ENCODE data around the gene KLF6. TPM values are rescaled to one million over a fixed set of nuclear protein-coding genes. Genes with fewer than 3 reads are reported as not detected.

Gene KLF6
- total RNA-seq, 1 donor from 2014 or later = 242 TPM

GRCh38 chr10:3786295-3787015 is 1.4 kb upstream of the KLF6 start:
- Histone ChIP-seq H3K27me3 (ENCODE audit: low read depth) (no peaks in the 10 kb centered on the region), H3K27ac (peak overlapping the region; percentile 100), H3K9me3 (peaks cover 8% of the 10 kb centered on the region), H3K4me3 (peak overlapping the region; percentile 90), H3K36me3 (peaks cover 8% of the 10 kb centered on the region), H3K4me1 (peaks cover 8% of the 10 kb centered on the region)
- TF ChIP-seq CTCF (IDR thresholded peaks at IDR 0.05) = no peak
- intact Hi-C loops (cut with DNase I) = no loop called here
- peak; percentile 51 for DNase-seq
- peak in 1 of 2 donors; percentile 13 for ATAC-seq

DNA sequence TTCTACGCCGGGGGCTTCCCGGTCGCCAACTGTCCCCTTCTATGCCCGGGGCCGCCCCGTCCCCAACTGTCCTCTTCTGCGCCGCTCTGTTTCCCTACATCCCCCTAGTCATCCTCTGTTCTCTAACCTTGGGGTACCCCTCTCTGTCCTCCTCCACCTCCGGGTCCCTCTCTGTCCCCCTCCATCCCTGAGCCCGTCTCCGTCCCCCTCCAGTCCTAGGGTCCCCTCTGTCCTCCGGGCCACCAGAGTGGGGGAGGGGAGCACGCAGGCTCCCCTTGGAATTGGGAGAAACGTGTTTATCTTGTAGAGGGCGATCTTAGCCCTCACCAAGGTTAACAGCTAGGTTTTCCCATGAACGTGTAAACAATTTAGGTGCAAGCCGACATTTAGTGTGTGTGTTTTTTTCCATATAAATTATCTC is 852 bp upstream of the KLF6 start:
- peak overlapping the region; percentile 100 for H3K27ac ChIP-seq
- H3K4me1 ChIP-seq = peaks cover 14% of the 10 kb centered on the region
- TF ChIP-seq CTCF (IDR thresholded peaks at IDR 0.05) = no peak
- H3K27me3 ChIP-seq (ENCODE audit: low read depth) = no peaks in the 10 kb centered on the region
- peaks cover 14% of the 10 kb centered on the region for H3K36me3 ChIP-seq
- DNase-seq (no peak), ATAC-seq (peak in 1 of 2 donors; percentile 2)
- intact Hi-C loops (cut with DNase I) = no loop called here
- H3K9me3 ChIP-seq = peaks cover 8% of the 10 kb centered on the region
- peak overlapping the region; percentile 90 for H3K4me3 ChIP-seq

DNA sequence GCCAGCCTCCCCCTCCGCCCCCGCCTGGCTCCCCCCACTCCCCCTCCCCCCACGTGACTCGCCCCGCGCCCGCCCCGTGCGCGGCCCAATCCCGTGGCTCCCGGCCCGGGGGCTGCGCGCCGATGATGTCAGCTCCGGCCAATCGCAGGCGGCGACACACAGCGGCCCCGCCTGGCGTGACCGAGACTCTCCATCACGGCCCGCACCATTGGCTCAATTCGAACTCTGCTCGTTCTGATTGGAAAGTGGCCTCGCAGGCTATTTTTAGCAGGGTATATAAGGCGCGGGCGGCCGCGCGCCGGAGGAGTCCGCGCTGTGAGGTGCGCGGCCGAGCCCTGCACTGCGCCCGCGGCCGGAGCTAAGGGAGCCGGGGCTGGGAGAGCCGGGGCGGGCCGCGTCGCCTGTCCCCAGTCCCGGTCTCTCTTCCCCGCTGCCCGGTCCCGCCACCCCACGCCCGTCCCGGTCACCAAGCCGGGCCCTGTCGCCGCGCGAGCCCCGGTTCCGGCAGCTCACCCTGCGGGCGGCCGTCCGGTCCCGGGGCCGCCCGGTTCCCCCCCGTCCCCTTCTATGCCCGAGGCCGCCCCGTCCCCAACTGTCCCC is 342 bp upstream of the KLF6 start:
- Histone ChIP-seq H3K4me3 (peak overlapping the region; percentile 90), H3K4me1 (peaks cover 19% of the 10 kb centered on the region), H3K9me3 (peaks cover 8% of the 10 kb centered on the region), H3K36me3 (peaks cover 19% of the 10 kb centered on the region), H3K27me3 (ENCODE audit: low read depth) (no peaks in the 10 kb centered on the region), H3K27ac (peak overlapping the region; percentile 100)
- ATAC-seq = peak; percentile 80 to 93
- intact Hi-C loops (cut with DNase I) = no loop called here
- DNase-seq = peak; percentile 99
- TF ChIP-seq CTCF (IDR thresholded peaks at IDR 0.05) = no peak

DNA sequence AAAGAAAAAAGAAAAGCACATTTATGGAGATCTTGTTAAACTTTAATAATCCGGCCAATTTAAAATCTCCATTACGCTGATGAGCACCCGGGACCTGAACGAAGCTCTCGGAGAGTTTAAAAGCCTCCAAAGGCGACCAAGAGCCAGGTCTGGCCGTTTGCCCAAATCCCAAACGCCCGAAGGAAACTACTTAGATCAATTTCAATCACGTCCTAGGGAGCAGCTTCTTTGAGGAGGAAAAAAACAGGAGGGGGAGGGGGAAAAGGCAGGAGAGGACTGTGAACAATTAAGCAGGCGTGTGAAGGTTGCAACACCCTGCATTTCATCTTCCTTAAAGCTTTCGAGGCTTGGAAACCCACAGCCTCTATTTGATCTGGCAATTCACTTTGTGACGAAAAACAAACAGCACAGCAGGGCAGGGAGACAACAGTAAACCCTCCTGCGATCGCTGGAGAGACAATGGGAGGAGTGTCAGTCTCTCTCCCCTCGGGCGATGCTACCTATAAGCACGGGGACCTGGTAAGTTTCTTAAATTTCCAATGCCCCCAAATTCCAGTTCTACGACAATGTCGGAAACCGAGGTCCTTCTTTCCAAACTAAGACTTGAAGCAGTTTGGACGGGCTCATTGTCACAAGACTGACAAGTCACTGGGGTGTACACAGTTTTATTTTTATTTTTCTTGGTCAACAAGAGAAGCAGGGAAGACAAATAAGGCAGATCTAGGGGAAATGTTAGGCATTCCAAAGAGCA is 1.2 kb downstream of the KLF6 start:
- Histone ChIP-seq H3K4me3 (peak overlapping the region; percentile 90), H3K9me3 (no peaks in the 10 kb centered on the region), H3K36me3 (peaks cover 34% of the 10 kb centered on the region), H3K27ac (peak overlapping the region; percentile 100), H3K4me1 (peaks cover 34% of the 10 kb centered on the region), H3K27me3 (ENCODE audit: low read depth) (no peaks in the 10 kb centered on the region)
- no peak for TF ChIP-seq CTCF (IDR thresholded peaks at IDR 0.05)
- ATAC-seq = peak; percentile 0 to 1
- DNase-seq = no peak
- intact Hi-C loops (cut with DNase I) = no loop called here

GRCh38 chr10:3783316-3783681 is 1.7 kb downstream of the KLF6 start:
- Histone ChIP-seq H3K4me1 (peaks cover 40% of the 10 kb centered on the region), H3K9me3 (no peaks in the 10 kb centered on the region), H3K27ac (peak overlapping the region; percentile 100), H3K36me3 (peaks cover 40% of the 10 kb centered on the region), H3K27me3 (ENCODE audit: low read depth) (no peaks in the 10 kb centered on the region), H3K4me3 (peak overlapping the region; percentile 90)
- DNase-seq (peak; percentile 69), ATAC-seq (peak; percentile 0 to 2)
- intact Hi-C loops (cut with DNase I) = no loop called here
- TF ChIP-seq CTCF (IDR thresholded peaks at IDR 0.05) = no peak
